ENCODE data around the gene GMIP. TPM values are rescaled to one million over a fixed set of nuclear protein-coding genes. Genes with fewer than 3 reads are reported as not detected.

The GMIP gene
- total and polyA plus RNA-seq, 2 of the 4 experiments (the other 2 are of a cell fraction) = 4.1 to 11.0 TPM

DNA sequence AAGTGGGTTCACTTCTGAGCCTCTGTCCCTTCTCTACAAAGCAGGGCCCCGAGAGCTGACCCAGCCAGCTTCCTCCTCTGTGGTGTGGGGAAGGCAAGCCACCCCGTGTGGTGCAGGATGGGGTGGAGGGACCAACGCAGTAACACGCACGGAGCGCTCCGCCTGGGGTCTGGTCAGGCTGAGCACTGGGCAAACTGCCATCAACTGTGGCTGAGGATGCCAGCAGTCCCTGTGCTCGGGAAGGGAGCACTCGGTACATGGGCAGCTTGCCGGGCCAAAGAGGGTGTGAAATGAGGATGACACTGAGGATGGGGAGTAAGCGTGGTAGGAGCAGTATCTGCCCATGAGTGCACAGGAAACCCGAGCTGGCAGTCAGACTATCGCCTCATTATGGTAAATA is 7.6 kb upstream of the GMIP start:
- Histone ChIP-seq H2BK120ac (ENCODE audit: low read depth, low read length) (no peak overlapping the region), H4K20me1 (ENCODE audit: insufficient read depth, low read length) (no peaks in the 10 kb centered on the region), H2AFZ (replicated peaks; ENCODE audit: low read length, poor library complexity) (no peak overlapping the region), H3K23ac (ENCODE audit: low read depth, low read length) (no peak overlapping the region), H2AK5ac (ENCODE audit: low read depth, low read length) (no peak overlapping the region), H3K27me3 (ENCODE audit: control insufficient read depth, insufficient read depth, low read length) (no peaks in the 10 kb centered on the region), H4K5ac (ENCODE audit: low read depth, low read length) (no peak overlapping the region), H3K9me1 (ENCODE audit: insufficient read depth, low read length) (no peaks in the 10 kb centered on the region; the same call in 1 of the 2 replicates), H3K4me1 (ENCODE audit: control insufficient read depth, insufficient read depth, low read length) (no peaks in the 10 kb centered on the region), H3K79me1 (ENCODE audit: low read depth in 1 of 2, low read length in 2 of 2) (peaks cover 0 to 3% of the 10 kb centered on the region in 2 experiments; a peak in 1 of 4 replicates), H3K56ac (ENCODE audit: extremely low read depth, insufficient read depth, low read length) (no peak overlapping the region), H3K14ac (replicated peaks; ENCODE audit: low read depth, low read length) (no peak overlapping the region), H3K18ac (ENCODE audit: low read depth, low read length) (no peak overlapping the region), H2AK9ac (replicated peaks; ENCODE audit: low read depth, low read length, poor library complexity) (no peak overlapping the region), H3K4me2 (ENCODE audit: low read depth, low read length) (no peak overlapping the region), H3K27ac (ENCODE audit: insufficient read depth, low read length) (no peak overlapping the region), H2BK20ac (ENCODE audit: low read depth, low read length) (no peak overlapping the region), H3K4me3 (ENCODE audit: insufficient read depth, low read depth, low read length) (no peak overlapping the region), H3K36me3 (ENCODE audit: control insufficient read depth, insufficient read depth, low read length) (peaks cover 80% of the 10 kb centered on the region), H4K8ac (ENCODE audit: low read depth in 2 of 2, low read length in 2 of 2) (no peak overlapping the region), H3K4ac (ENCODE audit: low read depth, low read length) (no peak overlapping the region), H3K9ac (ENCODE audit: low read depth, low read length) (no peak overlapping the region), H4K91ac (ENCODE audit: insufficient read depth, low read depth, low read length) (no peak overlapping the region), H2BK15ac (ENCODE audit: low read depth, low read length) (no peak overlapping the region), H2BK5ac (ENCODE audit: low read depth, low read length, poor library complexity, severe bottlenecking) (no peak overlapping the region), H3K9me3 (ENCODE audit: control insufficient read depth, insufficient read depth, low read length) (no peaks in the 10 kb centered on the region)
- DNase-seq = no peak
- BruUV-seq (replicated peaks) = no TSS peak
- CTCF ChIA-PET = no interaction called here
- 88% methylated on average over 2 of the region's 13 CpGs; no CpG with 5 or more reads in 1 of the 2 experiments for WGBS, 2 experiments (ENCODE audit: extremely low coverage in 2 of 2, insufficient read length in 1 of 2)
- in situ Hi-C loops (cut with MboI; ENCODE audit: low sequenced_read_pairs) (no loop called here), dilution Hi-C loops (cut with HindIII; ENCODE audit: low sequenced_read_pairs, unreplicated experiment) (no loop called here), intact Hi-C loops (cut with micrococcal nuclease) (no loop called here)
- POLR2A ChIA-PET (ENCODE audit: unreplicated experiment) = no interaction called here
- TF ChIP-seq RAD21 (IDR thresholded peaks at IDR 0.05; ENCODE audit: low read length) = no peak
- TF ChIP-seq NFE2L2 (IDR thresholded peaks at IDR 0.05; ENCODE audit: low read depth, low read length) = no peak
- TF ChIP-seq SMC3 (IDR thresholded peaks at IDR 0.05; ENCODE audit: low read depth, low read length) = no peak
- no peak for TF ChIP-seq MAZ (IDR thresholded peaks at IDR 0.05; ENCODE audit: borderline replicate concordance, low read depth, low read length)
- TF ChIP-seq CHD1 (IDR thresholded peaks at IDR 0.05; ENCODE audit: low read depth, low read length) = no peak
- no peak for TF ChIP-seq RFX5 (IDR thresholded peaks at IDR 0.05; ENCODE audit: low read depth, low read length)
- TF ChIP-seq, protein P1, sequence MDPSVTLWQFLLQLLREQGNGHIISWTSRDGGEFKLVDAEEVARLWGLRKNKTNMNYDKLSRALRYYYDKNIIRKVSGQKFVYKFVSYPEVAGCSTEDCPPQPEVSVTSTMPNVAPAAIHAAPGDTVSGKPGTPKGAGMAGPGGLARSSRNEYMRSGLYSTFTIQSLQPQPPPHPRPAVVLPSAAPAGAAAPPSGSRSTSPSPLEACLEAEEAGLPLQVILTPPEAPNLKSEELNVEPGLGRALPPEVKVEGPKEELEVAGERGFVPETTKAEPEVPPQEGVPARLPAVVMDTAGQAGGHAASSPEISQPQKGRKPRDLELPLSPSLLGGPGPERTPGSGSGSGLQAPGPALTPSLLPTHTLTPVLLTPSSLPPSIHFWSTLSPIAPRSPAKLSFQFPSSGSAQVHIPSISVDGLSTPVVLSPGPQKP (IDR thresholded peaks at IDR 0.05; ENCODE audit: borderline replicate concordance, low read depth, low read length) = no peak
- TF ChIP-seq BHLHE40 (IDR thresholded peaks at IDR 0.05; ENCODE audit: low read depth, low read length) = no peak
- no peak for TF ChIP-seq MAFK (IDR thresholded peaks at IDR 0.05; ENCODE audit: low read depth, low read length)
- TF ChIP-seq CEBPB (IDR thresholded peaks at IDR 0.05; ENCODE audit: low read depth, low read length) = no peak
- no peak for TF ChIP-seq POLR2A (IDR thresholded peaks at IDR 0.05; ENCODE audit: low read depth, low read length)
- TF ChIP-seq, protein P2, sequence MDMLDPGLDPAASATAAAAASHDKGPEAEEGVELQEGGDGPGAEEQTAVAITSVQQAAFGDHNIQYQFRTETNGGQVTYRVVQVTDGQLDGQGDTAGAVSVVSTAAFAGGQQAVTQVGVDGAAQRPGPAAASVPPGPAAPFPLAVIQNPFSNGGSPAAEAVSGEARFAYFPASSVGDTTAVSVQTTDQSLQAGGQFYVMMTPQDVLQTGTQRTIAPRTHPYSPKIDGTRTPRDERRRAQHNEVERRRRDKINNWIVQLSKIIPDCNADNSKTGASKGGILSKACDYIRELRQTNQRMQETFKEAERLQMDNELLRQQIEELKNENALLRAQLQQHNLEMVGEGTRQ (IDR thresholded peaks at IDR 0.05; ENCODE audit: low read depth, low read length) = no peak
- no peak for TF ChIP-seq RCOR1 (IDR thresholded peaks at IDR 0.05; ENCODE audit: insufficient replicate concordance, low read length)
- no peak for ATAC-seq (ENCODE audit: low read depth)
